Left ventricle myocardium inferior (tissue), 1 donor: ENCODE measurements around the gene MEPCE. TPM values are rescaled to one million over a fixed set of nuclear protein-coding genes. Genes with fewer than 3 reads are reported as not detected.
"Not testable (repeated sequence)": the region's sequence is repeated elsewhere in the genome, so short reads cannot be mapped to it uniquely, and the experiment has no call there.

ENCODE experiments used
- DNase-seq: peaks from one replicate; pipeline ENCODE4 v3.0.0-alpha.2; 2020
- H3K27ac ChIP-seq: fragments of 200-600 bp; replicated peaks from 2 replicates; pipeline ENCODE4 v1.8.0; 2021
- H3K27me3 ChIP-seq: fragments of 200-600 bp; 2 replicates; pipeline ENCODE4 v1.8.0; 2021; ENCODE audit warnings: low read depth
- H3K36me3 ChIP-seq: fragments of 200-600 bp; 2 replicates; pipeline ENCODE4 v1.8.0; 2021
- H3K4me1 ChIP-seq: fragments of 200-600 bp; 2 replicates; pipeline ENCODE4 v1.8.0; 2021
- H3K4me3 ChIP-seq: fragments of 200-600 bp; 2 replicates; pipeline ENCODE4 v1.8.0; 2021; ENCODE audit warnings: mild to moderate bottlenecking, moderate library complexity
- H3K9me3 ChIP-seq: fragments of 200-600 bp; replicated peaks from 2 replicates; pipeline ENCODE4 v1.8.0; 2021
- intact Hi-C: fragments of 100-400 bp; cut with micrococcal nuclease; formaldehyde crosslinking; loops from one replicate; pipeline ENCODE4 v1.11.0; 2022
- total RNA-seq: library from RNA; stranded (reverse); fragmentation: NEBNext Ultra II Directional; extraction: Animal tissue kit (Norgen Biotek cat#: 25700); gene quantifications from one replicate; pipeline ENCODE4 v1.2.1, GENCODE V29; 2021
- TF ChIP-seq, protein P1 (sequence below): fragments of 200-600 bp; IDR thresholded peaks from 2 replicates; pipeline ENCODE4 v1.8.0; 2021; ENCODE audit warnings: antibody characterized with exemption, mild to moderate bottlenecking, borderline replicate concordance
- donor health status: DM: no; HTN: yes; CAD: no; lungs with severe emphysema.

The MEPCE gene
- total RNA-seq, 1 donor from 2014 or later = 23.6 TPM

DNA sequence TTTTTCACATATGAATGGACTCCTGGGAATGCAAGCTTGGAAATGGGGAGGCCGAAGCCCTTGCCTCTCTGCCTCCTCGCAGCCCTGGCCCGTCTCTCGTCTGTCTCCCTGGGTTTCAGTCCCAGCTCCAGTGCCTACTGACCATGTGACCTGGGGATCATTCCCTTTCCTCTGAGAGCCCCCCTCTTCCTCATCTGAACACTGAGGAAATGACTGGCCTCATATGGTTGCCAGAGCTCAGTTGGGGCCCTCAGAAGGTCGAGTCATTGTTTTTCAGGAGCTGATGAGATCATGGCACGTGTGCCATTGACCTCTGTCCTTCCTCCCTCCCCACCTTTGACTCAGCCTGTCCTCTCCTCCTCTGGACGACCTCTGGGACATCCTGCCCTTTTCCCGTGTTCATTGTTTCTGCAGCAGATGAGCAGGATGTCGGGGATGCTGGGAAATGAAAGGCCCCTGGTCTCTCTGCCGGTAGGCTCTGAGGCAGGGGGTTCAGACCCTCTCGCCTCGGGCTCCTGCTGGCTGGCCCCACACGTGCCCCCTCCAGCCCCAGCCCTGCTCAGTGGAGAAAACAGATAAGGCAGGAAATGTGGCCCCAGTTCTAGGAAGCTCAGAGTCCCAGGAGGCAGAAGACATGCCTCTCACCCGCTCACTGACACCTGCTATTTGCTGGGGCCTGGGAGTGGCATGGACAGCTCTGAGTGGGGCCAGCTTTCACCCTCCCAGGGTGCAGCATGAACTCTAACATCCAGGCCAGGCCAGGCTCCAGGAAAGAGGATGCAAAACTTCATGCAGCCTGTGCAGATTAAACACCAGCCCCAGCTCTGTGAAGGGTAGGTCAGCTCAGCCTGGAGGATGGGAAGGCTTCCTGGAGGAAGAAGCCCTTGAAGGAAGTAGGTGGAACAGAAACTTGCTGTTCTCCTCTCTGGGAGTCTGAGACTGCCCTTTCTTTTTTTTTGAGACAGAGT, 15.0 kb downstream of the MEPCE start:
- Histone ChIP-seq H3K4me1 (peaks cover 22% of the 10 kb centered on the region), H3K36me3 (no peaks in the 10 kb centered on the region), H3K9me3 (no peaks in the 10 kb centered on the region), H3K4me3 (no peak overlapping the region), H3K27ac (peak overlapping the region; percentile 85), H3K27me3 (no peaks in the 10 kb centered on the region)
- no peak for DNase-seq
- TF ChIP-seq, protein P1, sequence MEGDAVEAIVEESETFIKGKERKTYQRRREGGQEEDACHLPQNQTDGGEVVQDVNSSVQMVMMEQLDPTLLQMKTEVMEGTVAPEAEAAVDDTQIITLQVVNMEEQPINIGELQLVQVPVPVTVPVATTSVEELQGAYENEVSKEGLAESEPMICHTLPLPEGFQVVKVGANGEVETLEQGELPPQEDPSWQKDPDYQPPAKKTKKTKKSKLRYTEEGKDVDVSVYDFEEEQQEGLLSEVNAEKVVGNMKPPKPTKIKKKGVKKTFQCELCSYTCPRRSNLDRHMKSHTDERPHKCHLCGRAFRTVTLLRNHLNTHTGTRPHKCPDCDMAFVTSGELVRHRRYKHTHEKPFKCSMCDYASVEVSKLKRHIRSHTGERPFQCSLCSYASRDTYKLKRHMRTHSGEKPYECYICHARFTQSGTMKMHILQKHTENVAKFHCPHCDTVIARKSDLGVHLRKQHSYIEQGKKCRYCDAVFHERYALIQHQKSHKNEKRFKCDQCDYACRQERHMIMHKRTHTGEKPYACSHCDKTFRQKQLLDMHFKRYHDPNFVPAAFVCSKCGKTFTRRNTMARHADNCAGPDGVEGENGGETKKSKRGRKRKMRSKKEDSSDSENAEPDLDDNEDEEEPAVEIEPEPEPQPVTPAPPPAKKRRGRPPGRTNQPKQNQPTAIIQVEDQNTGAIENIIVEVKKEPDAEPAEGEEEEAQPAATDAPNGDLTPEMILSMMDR = no peak
- intact Hi-C loops = no loop called here

DNA sequence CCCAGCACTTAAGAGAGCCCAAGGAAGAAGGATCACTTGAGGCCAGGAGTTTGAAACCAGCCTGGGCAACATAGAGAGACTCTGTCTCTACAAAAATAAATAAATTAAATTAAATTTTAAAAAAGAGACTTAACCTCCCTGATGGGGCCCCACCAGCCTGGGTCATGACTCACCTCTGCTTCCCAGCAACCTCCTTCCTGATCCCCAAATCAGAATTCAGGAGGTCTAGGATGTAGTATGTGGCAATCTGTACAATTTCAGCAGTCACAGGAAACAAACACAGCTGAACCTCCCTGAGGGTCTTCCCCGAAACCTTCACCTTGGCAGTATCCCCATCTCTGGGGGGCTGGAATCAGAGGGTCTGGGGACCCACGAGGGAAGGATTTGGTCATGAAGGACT, 16.4 kb downstream of the MEPCE start:
- Histone ChIP-seq H3K4me1 (peaks cover 34% of the 10 kb centered on the region), H3K27me3 (no peaks in the 10 kb centered on the region), H3K36me3 (no peaks in the 10 kb centered on the region), H3K4me3 (no peak overlapping the region), H3K27ac (peak overlapping the region; percentile 85), H3K9me3 (no peaks in the 10 kb centered on the region)
- DNase-seq = no peak
- TF ChIP-seq, protein P1 = no peak
- intact Hi-C loops = no loop called here

DNA sequence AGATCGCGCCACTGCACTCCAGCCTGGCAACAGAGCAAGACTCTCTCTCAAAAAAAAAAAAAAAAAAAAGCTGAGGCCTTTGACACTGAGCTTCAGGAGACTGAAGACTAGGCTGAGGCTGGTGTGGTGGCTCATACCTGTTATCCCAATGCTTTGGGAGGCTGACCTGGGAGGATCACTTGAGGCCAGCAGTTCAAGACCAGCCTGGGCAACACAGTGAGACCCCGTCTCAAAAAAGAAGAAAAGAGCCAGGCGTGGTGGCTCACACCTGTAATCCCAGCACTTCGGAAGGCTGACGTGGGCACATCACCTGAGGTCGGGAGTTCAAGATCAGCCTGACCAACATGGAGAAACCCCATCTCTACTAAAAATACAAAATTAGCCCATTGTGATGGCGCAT, 17.7 kb downstream of the MEPCE start:
- H3K36me3 ChIP-seq, H3K27ac ChIP-seq, H3K9me3 ChIP-seq, DNase-seq, intact Hi-C loops, H3K4me3 ChIP-seq, H3K27me3 ChIP-seq: not testable (repeated sequence)
- H3K4me1 ChIP-seq = peaks cover 34% of the 10 kb centered on the region

DNA sequence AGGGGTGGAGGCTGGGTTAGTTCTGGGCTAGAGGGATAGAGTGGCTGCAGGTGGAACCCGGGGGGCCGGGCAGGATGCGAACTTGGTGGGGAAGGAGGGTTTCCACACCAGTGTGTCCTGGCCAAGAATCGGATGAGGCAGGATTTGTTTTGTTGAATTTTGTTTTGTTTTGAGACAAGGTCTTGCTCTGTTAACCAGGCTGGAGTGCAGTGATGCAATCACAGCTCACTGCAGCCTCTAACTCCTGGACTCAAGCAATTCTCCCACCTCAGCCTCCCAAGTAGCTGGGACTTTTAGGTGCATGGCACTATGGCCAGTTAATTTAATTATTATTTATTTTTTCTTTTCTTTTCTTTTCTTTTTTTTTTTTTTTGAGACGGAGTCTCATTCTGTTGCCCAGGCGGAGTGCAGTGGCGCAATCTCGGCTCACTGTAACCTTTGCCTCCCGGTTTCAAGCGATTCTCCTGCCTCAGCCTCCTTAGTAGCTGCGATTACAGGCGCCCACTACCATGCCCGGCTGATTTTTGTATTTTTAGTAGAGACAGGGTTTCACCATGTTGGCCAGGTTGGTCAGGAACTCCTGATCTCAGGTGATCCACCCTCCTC, 19.7 kb downstream of the MEPCE start:
- peak overlapping the region; percentile 94 for H3K27ac ChIP-seq
- DNase-seq = no peak

DNA sequence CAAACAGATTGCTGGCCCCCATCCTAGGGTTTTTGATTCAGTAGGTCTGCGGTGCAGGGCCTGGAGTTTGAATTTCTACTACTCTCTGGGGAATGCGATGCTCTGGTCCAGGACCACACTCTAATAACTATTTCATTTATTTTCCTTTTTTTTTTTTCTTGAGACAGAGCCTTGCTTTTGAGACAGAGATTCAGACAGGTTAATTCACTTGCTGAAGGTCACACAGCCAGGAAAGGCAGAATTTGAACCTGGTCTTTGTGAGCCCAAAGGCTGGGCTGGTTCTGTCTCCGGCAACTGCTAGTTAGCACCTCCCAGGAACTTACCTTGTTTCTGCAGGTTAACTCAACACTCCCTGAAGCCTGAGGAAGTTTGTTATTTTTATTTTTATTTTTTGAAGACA, 22.9 kb downstream of the MEPCE start:
- peaks cover 12% of the 10 kb centered on the region for H3K4me1 ChIP-seq
- TF ChIP-seq, protein P1 = no peak
- no peak overlapping the region for H3K27ac ChIP-seq
- intact Hi-C loops = no loop called here
- H3K4me3 ChIP-seq = no peak overlapping the region
- no peaks in the 10 kb centered on the region for H3K36me3 ChIP-seq
- no peaks in the 10 kb centered on the region for H3K9me3 ChIP-seq
- no peak for DNase-seq
- no peaks in the 10 kb centered on the region for H3K27me3 ChIP-seq

More for the DNA sequence above, 19.7 kb downstream of the MEPCE start:
- Histone ChIP-seq H3K4me1 (peaks cover 26% of the 10 kb centered on the region), H3K27me3 (no peaks in the 10 kb centered on the region), H3K36me3 (no peaks in the 10 kb centered on the region), H3K4me3 (peak overlapping the region; percentile 76), H3K9me3 (no peaks in the 10 kb centered on the region)
- intact Hi-C loops = no loop called here
- TF ChIP-seq, protein P1 = no peak

DNA sequence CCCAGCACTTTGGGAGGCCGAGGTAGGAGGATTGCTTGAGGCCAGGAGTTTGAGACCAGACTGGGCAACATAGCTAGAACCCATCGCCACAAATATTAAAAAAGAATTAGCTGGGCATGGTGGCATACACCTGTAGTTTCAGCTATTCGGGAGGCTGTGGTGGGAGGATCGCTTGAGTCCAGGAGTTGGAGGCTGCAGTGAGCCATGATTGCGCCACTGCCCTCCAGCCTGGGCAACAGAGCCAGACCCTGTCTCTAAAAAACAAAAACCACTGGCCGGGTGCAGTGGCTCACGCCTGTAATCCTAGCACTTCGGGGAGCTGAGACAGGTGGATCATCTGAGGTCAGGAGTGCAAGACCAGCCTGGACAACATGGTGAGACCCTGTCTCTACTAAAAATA, 24.2 kb downstream of the MEPCE start:
- H3K9me3 ChIP-seq, H3K27me3 ChIP-seq, intact Hi-C loops, DNase-seq, H3K36me3 ChIP-seq, H3K4me3 ChIP-seq, H3K27ac ChIP-seq: not testable (repeated sequence)
- peaks cover 12% of the 10 kb centered on the region for H3K4me1 ChIP-seq
